Measurements from ENCODE around the gene HMCES.
"Not testable (repeated sequence)": the region's sequence is repeated elsewhere in the genome, so short reads cannot be mapped to it uniquely, and the experiment has no call there.

GRCh38 chr3:129337719-129338118 lies 59.0 kb downstream of the HMCES start:
- TF ChIP-seq CTCF (IDR thresholded peaks at IDR 0.05); POLR2AphosphoS5 (IDR thresholded peaks at IDR 0.05); EP300 (IDR thresholded peaks at IDR 0.05; ENCODE audit: low read depth): not testable (repeated sequence)
